ENCODE data around the gene OTUD4. TPM values are rescaled to one million over a fixed set of nuclear protein-coding genes. Genes with fewer than 3 reads are reported as not detected.

The OTUD4 gene
- total RNA-seq, 2 donors from 2014 or later, result 26.7 to 33.2 TPM

DNA sequence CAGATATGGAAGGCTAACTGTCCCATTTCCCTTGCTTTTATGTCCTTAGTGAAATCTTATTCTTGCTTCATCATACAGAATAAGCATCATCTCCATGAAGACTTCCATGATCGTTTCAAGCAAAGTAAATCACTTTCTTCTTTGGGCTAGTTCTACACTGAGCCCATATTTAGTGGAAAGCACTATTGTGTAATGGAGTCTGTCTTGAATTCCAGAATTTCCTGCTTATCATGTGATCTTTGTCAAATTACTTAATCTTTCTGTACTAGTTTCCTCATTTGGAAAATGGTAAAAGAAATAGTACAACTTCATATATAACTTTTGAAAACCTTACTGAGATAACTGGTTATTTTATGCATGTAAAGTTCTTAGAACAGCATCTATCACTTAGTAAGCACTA lies 90.0 kb downstream of the OTUD4 start:
- no peak overlapping the region for H3K4me3 ChIP-seq
- no peaks in the 10 kb centered on the region for H3K36me3 ChIP-seq
- no peak overlapping the region for H3K9ac ChIP-seq (ENCODE audit: low read depth in 2 of 2, low read length in 2 of 2)
- no peak for DNase-seq
- H3K27ac ChIP-seq, result no peak overlapping the region
- intact Hi-C loops (cut with DNase I), result no loop called here
- H3K9me3 ChIP-seq, result no peaks in the 10 kb centered on the region
- H3K4me1 ChIP-seq, result no peaks in the 10 kb centered on the region
- H3K27me3 ChIP-seq, result no peaks in the 10 kb centered on the region
- TF ChIP-seq, protein P1, sequence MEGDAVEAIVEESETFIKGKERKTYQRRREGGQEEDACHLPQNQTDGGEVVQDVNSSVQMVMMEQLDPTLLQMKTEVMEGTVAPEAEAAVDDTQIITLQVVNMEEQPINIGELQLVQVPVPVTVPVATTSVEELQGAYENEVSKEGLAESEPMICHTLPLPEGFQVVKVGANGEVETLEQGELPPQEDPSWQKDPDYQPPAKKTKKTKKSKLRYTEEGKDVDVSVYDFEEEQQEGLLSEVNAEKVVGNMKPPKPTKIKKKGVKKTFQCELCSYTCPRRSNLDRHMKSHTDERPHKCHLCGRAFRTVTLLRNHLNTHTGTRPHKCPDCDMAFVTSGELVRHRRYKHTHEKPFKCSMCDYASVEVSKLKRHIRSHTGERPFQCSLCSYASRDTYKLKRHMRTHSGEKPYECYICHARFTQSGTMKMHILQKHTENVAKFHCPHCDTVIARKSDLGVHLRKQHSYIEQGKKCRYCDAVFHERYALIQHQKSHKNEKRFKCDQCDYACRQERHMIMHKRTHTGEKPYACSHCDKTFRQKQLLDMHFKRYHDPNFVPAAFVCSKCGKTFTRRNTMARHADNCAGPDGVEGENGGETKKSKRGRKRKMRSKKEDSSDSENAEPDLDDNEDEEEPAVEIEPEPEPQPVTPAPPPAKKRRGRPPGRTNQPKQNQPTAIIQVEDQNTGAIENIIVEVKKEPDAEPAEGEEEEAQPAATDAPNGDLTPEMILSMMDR (IDR thresholded peaks at IDR 0.05), result no peak

DNA sequence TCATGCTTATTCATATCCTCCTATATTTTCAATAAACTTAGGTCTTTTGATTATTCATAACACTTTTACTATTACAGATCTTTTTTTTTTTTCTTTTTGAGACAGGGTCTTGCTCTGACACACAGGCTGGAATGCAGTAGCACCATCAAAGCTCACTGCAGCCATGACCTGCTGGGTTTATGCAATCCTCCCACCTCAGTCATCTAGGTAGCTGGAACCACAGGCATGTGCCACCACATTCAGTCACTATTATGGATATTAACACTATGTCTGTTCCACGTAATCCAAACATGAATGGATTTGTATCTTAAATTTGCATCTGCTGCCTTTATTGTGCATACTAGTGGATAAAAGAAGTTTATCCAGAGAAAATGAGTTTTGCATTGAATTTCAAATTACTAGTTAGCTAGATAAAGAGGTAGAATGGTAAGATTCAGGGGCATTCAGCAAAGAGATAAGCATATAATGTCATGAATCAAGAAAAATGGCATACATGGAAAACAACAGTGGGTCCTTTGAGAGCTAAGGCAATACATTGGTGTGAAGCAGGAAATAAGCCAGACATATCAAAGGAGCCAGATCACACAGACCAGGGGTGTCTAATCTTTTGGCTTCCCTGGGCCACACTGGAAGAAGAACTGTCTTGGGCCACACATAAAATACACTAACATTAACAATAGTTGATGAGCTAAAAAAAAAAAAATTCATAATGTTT lies 96.3 kb downstream of the OTUD4 start:
- no peak for DNase-seq
- TF ChIP-seq, protein P1 (IDR thresholded peaks at IDR 0.05), result no peak
- no peak overlapping the region for H3K9ac ChIP-seq (ENCODE audit: low read depth in 2 of 2, low read length in 2 of 2)
- H3K4me1 ChIP-seq, result no peaks in the 10 kb centered on the region
- no peak overlapping the region for H3K27ac ChIP-seq
- no peak overlapping the region for H3K4me3 ChIP-seq
- no peaks in the 10 kb centered on the region for H3K27me3 ChIP-seq
- H3K36me3 ChIP-seq, result no peaks in the 10 kb centered on the region
- intact Hi-C loops (cut with DNase I), result no loop called here
- no peaks in the 10 kb centered on the region for H3K9me3 ChIP-seq

Other genes with a start within 250 kb of the OTUD4 start
- 10 to 100 TPM; 12.7 to 12.8 TPM for gene ANAPC10, start 82.4 kb downstream of the OTUD4 start, total RNA-seq
- 10 to 100 TPM; 25.0 to 50.1 TPM for gene ABCE1, start 82.3 kb downstream of the OTUD4 start, total RNA-seq

Measured in colonic mucosa (tissue), 4 donors.